Umbilical cord (tissue), 2 donors: ENCODE measurements around the gene TEAD3. TPM values are rescaled to one million over a fixed set of nuclear protein-coding genes. Genes with fewer than 3 reads are reported as not detected.
"Not testable (repeated sequence)": the region's sequence is repeated elsewhere in the genome, so short reads cannot be mapped to it uniquely, and the experiment has no call there.

ENCODE experiments used
- DNase-seq: peaks from one replicate; pipeline ENCODE4 v3.0.0-alpha.2; 2015; ENCODE audit warnings: low spot score
- total RNA-seq: library from RNA; depleted of rRNA; stranded (reverse); fragments of >200 nt; gene quantifications from one replicate; pipeline ENCODE4 v1.2.3, GENCODE V29; 2014; ENCODE audit warnings: low replicate concordance; ENCODE audit not compliant: insufficient read depth

Gene TEAD3
- 12.0 TPM for total RNA-seq

GRCh38 chr6:35496841-35497570 lies at the start of gene TEAD3:
Gene TEAD3, minus strand, starts transcription at chr6:35497079.
- peak; percentile 81 for DNase-seq

GRCh38 chr6:35544769-35545361 lies 48.0 kb upstream of the TEAD3 start:
- peak; percentile 74 for DNase-seq

GRCh38 chr6:35543459-35544193 lies 46.7 kb upstream of the TEAD3 start:
- DNase-seq: no peak

- no peak for DNase-seq
Observed at GRCh38 chr6:35541836-35542235, 45.0 kb upstream of the TEAD3 start.

GRCh38 chr6:35539223-35539622 lies 42.3 kb upstream of the TEAD3 start:
- no peak for DNase-seq

GRCh38 chr6:35535847-35536246 lies 39.0 kb upstream of the TEAD3 start:
- DNase-seq: not testable (repeated sequence)

- peak; percentile 94 for DNase-seq
Observed at GRCh38 chr6:35534407-35535170, 37.7 kb upstream of the TEAD3 start.

- peak; percentile 79 for DNase-seq
Observed at GRCh38 chr6:35533981-35534380, 37.1 kb upstream of the TEAD3 start.

GRCh38 chr6:35532126-35532525 lies 35.2 kb upstream of the TEAD3 start:
- peak; percentile 61 for DNase-seq

GRCh38 chr6:35524380-35525020 lies 27.6 kb upstream of the TEAD3 start:
- no peak for DNase-seq

GRCh38 chr6:35522660-35523658 lies 26.1 kb upstream of the TEAD3 start:
- peak; percentile 70 for DNase-seq

GRCh38 chr6:35522151-35522550 lies 25.3 kb upstream of the TEAD3 start:
- DNase-seq: no peak

- no peak for DNase-seq
Observed at GRCh38 chr6:35521235-35521634, 24.4 kb upstream of the TEAD3 start.

- no peak for DNase-seq
Observed at GRCh38 chr6:35519313-35520015, 22.6 kb upstream of the TEAD3 start.

- no peak for DNase-seq
Observed at GRCh38 chr6:35518566-35519312, 21.9 kb upstream of the TEAD3 start.

- not testable (repeated sequence) for DNase-seq
Observed at GRCh38 chr6:35517978-35518377, 21.1 kb upstream of the TEAD3 start.

GRCh38 chr6:35516712-35517111 lies 19.8 kb upstream of the TEAD3 start:
- DNase-seq: no peak

- not testable (repeated sequence) for DNase-seq
Observed at GRCh38 chr6:35515939-35516338, 19.1 kb upstream of the TEAD3 start.

GRCh38 chr6:35514587-35514986 lies 17.7 kb upstream of the TEAD3 start:
- no peak for DNase-seq
